ENCODE data around the gene THADA.
"Not testable (repeated sequence)": the region's sequence is repeated elsewhere in the genome, so short reads cannot be mapped to it uniquely, and the experiment has no call there.

THADA gene

GRCh38 chr2:43393918-43394317 lies 201.9 kb downstream of the THADA start:
- in situ Hi-C loops (cut with HindIII; ENCODE audit: low sequenced_read_pairs) = no loop called here

- in situ Hi-C loops (cut with HindIII; ENCODE audit: low sequenced_read_pairs) = no loop called here
Measured at GRCh38 chr2:43391878-43392215, 204.0 kb downstream of the THADA start.

GRCh38 chr2:43391201-43391877 lies 204.5 kb downstream of the THADA start:
- in situ Hi-C loops (cut with HindIII; ENCODE audit: low sequenced_read_pairs) = no loop called here

GRCh38 chr2:43389581-43390466 lies 206.0 kb downstream of the THADA start:
- in situ Hi-C loops (cut with HindIII; ENCODE audit: low sequenced_read_pairs) = no loop called here

DNA sequence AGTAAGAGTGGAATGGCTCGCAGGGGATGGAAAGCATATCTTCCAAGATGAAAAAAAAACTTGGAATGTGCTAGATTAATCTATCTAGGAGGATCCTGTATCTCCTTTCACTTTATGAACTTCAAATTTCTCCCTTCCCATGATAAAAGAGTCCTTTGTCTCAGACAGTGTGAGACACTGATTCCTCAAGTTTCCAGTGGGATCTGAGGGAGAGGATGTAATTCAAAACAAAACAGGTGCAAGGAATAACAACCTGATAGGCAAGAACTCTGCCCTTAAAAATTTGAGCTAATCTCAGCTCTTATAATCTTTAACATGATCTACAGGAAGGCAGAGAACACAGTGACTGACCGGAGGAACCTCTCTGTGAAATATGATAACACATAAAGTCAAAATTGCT lies 207.5 kb downstream of the THADA start:
- in situ Hi-C loops (cut with HindIII; ENCODE audit: low sequenced_read_pairs) = no loop called here

DNA sequence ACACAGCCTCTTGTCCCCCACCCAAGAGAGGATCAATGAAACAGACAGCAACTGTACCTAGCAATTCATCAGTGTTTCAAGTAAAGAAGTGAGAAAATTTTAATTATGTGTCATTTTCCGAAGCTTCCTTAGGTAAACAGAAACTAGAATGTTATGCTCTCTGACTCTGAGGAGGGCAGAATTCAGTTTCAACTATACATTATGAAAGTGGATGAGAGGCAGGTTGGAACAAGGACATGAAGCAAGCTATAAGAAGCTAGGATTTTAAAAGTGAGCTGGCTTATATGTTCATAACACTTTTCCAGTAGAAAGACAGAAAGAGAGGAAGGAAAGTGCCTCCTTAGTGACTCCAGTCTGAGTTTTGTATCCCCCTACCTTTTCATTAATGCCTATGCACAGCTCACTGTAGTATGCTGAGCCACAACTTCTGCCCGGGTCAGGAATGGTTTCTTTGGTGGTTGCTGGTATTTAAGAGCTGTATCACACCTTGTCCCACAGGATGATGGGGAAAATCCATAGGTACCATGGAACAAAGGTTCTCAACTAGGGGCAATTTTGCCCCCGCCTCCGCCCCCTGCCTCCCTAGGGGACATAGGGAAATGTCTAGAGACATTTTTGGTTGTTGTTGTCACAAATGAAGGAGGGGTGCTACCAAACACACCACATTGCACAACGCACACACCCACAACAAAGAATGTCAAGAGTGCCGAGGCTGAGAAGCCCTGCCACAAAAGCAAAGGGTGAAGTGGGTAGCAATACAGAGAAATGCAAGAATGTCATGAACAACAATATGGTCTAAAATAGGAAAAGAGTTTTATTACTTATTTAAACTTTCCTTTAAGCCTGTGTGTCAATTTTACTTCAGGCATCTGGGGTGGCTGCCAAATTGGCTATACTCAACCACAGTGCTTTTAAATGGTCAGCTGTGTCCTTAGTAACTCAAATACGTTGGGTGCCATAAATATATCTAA lies 208.5 kb downstream of the THADA start:
- in situ Hi-C loops (cut with HindIII; ENCODE audit: low sequenced_read_pairs) = no loop called here

- in situ Hi-C loops (cut with HindIII; ENCODE audit: low sequenced_read_pairs) = not testable (repeated sequence)
Measured at GRCh38 chr2:43386679-43387078, 209.2 kb downstream of the THADA start.

- in situ Hi-C loops (cut with HindIII; ENCODE audit: low sequenced_read_pairs) = no loop called here
Measured at GRCh38 chr2:43384143-43384542, 211.7 kb downstream of the THADA start.

- in situ Hi-C loops (cut with HindIII; ENCODE audit: low sequenced_read_pairs) = no loop called here
Measured at GRCh38 chr2:43383533-43383932, 212.3 kb downstream of the THADA start.

DNA sequence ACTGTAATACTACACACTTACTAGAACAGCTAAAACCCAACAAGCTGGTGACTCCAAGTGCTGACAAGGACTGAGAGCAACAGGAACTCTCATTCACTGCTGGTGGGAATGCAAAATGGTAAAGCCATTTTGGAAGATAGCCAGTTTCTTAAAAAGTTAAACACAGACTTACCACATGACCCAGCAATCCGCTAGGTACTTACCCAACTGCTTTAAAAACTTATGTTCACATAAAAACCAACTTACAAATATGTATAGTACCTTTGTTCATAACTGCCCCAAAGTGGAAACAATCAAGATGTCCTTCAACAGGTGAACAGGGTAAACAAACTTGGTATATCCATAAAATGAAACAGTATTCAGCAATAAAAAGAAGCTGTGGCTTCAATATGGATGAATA lies 216.3 kb downstream of the THADA start:
- in situ Hi-C loops (cut with HindIII; ENCODE audit: low sequenced_read_pairs) = no loop called here

GRCh38 chr2:43377327-43377726 lies 218.5 kb downstream of the THADA start:
- in situ Hi-C loops (cut with HindIII; ENCODE audit: low sequenced_read_pairs) = no loop called here

DNA sequence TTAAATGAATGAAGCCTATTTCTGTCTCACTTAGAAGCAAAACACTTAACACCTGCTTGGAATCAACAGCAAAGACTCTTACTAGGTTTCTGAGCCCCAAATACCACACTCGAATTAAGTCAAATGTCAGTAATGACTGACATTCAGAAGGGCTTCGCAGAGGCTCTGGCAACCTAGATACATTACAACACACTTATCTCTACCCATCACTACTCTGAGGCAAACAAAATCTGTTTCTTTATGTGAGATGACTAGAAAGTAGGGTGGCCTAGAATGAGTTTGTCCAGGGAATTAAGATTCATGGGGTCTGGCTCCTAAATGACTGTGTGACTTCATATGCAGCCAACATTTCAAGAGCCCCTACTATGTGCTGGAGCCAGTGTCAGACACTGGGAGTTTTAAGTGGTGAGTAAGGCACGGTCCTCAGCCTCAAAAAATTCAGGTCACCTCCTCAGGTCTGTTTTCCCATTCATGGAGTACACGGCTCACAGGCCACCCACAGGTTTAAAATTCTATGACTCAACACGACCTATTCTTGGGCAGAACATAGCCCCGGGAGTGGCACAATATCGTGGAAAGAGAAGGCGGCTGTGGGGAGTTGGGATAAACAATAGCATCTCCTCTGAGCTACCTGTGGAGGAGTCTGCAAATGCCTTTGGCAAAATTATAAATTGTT lies 219.2 kb downstream of the THADA start:
- in situ Hi-C loops (cut with HindIII; ENCODE audit: low sequenced_read_pairs) = no loop called here

DNA sequence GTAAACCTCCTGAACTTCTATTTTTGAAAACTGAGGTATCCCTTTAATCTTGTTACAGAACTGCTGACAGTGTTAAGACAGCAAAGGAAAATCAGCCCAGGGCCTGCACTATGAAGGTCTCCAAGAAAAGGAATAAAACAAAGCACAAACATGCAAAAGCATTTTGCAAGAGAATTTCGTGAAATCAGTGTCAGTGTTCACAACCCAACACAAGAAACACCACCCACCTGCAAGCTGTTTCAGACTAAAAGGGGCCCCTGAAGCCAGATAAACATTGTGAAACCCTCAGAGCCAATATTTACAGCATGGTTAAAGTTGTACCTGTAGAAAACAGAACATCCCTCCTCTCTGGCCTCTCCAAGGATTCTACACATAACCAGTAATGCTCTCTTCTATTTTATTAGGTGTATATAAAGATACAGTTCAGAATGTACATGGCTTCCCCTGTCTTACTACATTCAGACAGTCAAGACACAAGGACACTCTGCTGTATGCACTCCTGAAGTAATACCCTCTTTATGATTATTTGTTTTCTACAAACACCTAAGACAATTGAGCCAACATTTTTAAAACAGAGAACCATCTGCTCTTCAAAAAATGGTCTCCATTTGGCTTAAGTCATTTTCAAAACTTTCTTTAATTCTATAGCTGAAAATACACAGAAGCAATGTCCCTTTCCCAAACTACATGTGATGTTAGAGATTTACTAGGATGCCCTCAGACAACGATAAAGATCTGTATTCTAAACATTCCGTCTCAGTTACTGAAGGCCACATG lies 219.9 kb downstream of the THADA start:
- in situ Hi-C loops (cut with HindIII; ENCODE audit: low sequenced_read_pairs) = no loop called here

- in situ Hi-C loops (cut with HindIII; ENCODE audit: low sequenced_read_pairs) = no loop called here
Measured at GRCh38 chr2:43372416-43373081, 223.3 kb downstream of the THADA start.

DNA sequence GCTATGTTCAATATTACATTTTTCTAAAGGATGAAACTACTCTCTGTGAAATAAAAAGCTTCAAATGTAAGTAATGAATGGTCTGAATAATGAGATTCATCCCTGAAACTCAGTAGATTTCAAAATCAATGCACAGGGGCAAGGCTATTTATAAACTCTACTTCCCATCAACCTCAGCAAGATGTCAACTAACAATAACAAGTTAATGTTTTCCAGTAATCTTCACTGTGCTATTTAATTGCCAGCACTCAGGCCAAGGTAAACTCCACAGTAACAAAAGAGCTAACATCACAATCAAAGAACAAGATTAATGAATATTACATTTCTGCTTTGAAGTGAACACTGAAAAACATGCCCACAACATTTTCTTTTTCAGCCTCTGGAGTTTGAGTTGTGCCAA lies 225.1 kb downstream of the THADA start:
- in situ Hi-C loops (cut with HindIII; ENCODE audit: low sequenced_read_pairs) = no loop called here

- in situ Hi-C loops (cut with HindIII; ENCODE audit: low sequenced_read_pairs) = no loop called here
Measured at GRCh38 chr2:43370146-43370545, 225.7 kb downstream of the THADA start.

DNA sequence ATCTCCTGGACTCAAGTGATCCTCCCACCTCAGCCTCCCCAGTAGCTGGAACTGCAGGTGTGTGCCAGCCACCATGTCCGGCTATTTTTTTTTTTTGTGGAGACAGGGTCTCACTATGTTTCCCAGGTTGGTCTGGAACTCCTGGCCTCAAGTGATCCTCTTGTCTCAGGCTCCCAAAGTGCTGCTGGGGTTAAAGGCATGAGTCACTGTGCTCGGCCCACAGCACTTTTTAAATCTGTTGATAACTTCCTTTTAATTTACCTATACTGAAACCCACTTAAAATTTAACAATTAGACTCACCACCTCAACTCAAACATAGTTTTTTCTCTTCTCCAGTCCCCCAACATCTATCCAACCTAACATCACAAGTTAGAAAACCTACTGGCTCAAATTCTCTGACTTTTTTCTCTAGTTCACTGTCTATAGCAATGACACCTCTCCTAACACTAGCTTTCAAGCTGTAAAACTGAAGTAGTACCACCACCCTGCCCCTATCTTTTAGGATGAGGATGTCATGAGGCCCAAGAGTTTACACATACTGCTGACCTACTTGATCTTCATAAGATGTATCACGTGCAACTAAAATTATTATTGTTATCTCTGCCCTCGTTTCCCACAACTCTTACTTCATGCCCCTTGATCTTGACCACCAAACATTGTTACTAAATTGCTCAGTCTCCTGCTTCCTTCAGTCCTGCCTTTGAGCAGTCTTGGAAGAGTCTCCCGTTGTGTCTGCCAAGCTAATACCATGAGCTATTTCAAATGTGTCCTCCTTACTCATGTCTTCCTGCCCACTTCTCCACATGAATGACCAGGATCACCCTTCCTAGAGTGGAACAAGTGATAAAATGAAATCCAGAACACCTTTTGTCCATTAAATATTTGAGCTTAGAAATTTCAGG lies 227.1 kb downstream of the THADA start:
- in situ Hi-C loops (cut with HindIII; ENCODE audit: low sequenced_read_pairs) = no loop called here

GRCh38 chr2:43367012-43367782 lies 228.6 kb downstream of the THADA start:
- in situ Hi-C loops (cut with HindIII; ENCODE audit: low sequenced_read_pairs) = no loop called here

All from DLD1 (cell line).